ENCODE results near the gene TGFBRAP1.
"Not testable (repeated sequence)": the region's sequence is repeated elsewhere in the genome, so short reads cannot be mapped to it uniquely, and the experiment has no call there.

TGFBRAP1 gene

GRCh38 chr2:105256431-105257047, 73.0 kb downstream of the TGFBRAP1 start:
- Histone ChIP-seq H3K27me3 (ENCODE audit: control insufficient read depth, insufficient read depth, low read length) (no peaks in the 10 kb centered on the region), H3K4me2 (ENCODE audit: low read length) (no peak overlapping the region), H3K4me3 (ENCODE audit: low read depth, low read length) (no peak overlapping the region), H2AFZ (no peak overlapping the region), H3K4me1 (no peaks in the 10 kb centered on the region), H3K9ac (no peak overlapping the region), H3K27ac (no peak overlapping the region), H3K9me3 (ENCODE audit: control insufficient read depth, low read length) (no peaks in the 10 kb centered on the region), H3K79me2 (no peaks in the 10 kb centered on the region), H3K36me3 (ENCODE audit: control insufficient read depth, insufficient read depth, low read length) (no peaks in the 10 kb centered on the region)
- no peak for TF ChIP-seq CTCF (IDR thresholded peaks at IDR 0.05)

- no peak for TF ChIP-seq CTCF (IDR thresholded peaks at IDR 0.05)
- H3K36me3 ChIP-seq (ENCODE audit: control insufficient read depth, insufficient read depth, low read length), result no peaks in the 10 kb centered on the region
- H3K4me3 ChIP-seq (ENCODE audit: low read depth, low read length), result no peak overlapping the region
- no peak overlapping the region for H3K4me2 ChIP-seq (ENCODE audit: low read length)
- H3K9me3 ChIP-seq (ENCODE audit: control insufficient read depth, low read length), result no peaks in the 10 kb centered on the region
- no peaks in the 10 kb centered on the region for H3K4me1 ChIP-seq
- H3K79me2 ChIP-seq, result no peaks in the 10 kb centered on the region
- no peaks in the 10 kb centered on the region for H3K27me3 ChIP-seq (ENCODE audit: control insufficient read depth, insufficient read depth, low read length)
- H3K9ac ChIP-seq, result no peak overlapping the region
- no peak overlapping the region for H3K27ac ChIP-seq
- no peak overlapping the region for H2AFZ ChIP-seq
Observed at GRCh38 chr2:105255979-105256378, 73.6 kb downstream of the TGFBRAP1 start.

GRCh38 chr2:105254531-105255210, 74.9 kb downstream of the TGFBRAP1 start:
- no peak overlapping the region for H3K4me2 ChIP-seq (ENCODE audit: low read length)
- H3K9ac ChIP-seq, result no peak overlapping the region
- no peaks in the 10 kb centered on the region for H3K27me3 ChIP-seq (ENCODE audit: control insufficient read depth, insufficient read depth, low read length)
- no peak overlapping the region for H2AFZ ChIP-seq
- no peak for TF ChIP-seq CTCF (IDR thresholded peaks at IDR 0.05)
- no peaks in the 10 kb centered on the region for H3K79me2 ChIP-seq
- peaks cover 2% of the 10 kb centered on the region for H3K4me1 ChIP-seq
- H3K4me3 ChIP-seq (ENCODE audit: low read depth, low read length), result no peak overlapping the region
- H3K27ac ChIP-seq, result no peak overlapping the region
- H3K36me3 ChIP-seq (ENCODE audit: control insufficient read depth, insufficient read depth, low read length), result no peaks in the 10 kb centered on the region
- H3K9me3 ChIP-seq (ENCODE audit: control insufficient read depth, low read length), result no peaks in the 10 kb centered on the region

- TF ChIP-seq CTCF (IDR thresholded peaks at IDR 0.05), result no peak
- H3K4me2 ChIP-seq (ENCODE audit: low read length), result no peak overlapping the region
- no peak overlapping the region for H3K27ac ChIP-seq
- no peak overlapping the region for H3K4me3 ChIP-seq (ENCODE audit: low read depth, low read length)
- H3K9ac ChIP-seq, result no peak overlapping the region
- no peaks in the 10 kb centered on the region for H3K79me2 ChIP-seq
- no peaks in the 10 kb centered on the region for H3K27me3 ChIP-seq (ENCODE audit: control insufficient read depth, insufficient read depth, low read length)
- H3K36me3 ChIP-seq (ENCODE audit: control insufficient read depth, insufficient read depth, low read length), result no peaks in the 10 kb centered on the region
- no peak overlapping the region for H2AFZ ChIP-seq
- H3K9me3 ChIP-seq (ENCODE audit: control insufficient read depth, low read length), result no peaks in the 10 kb centered on the region
- H3K4me1 ChIP-seq, result peaks cover 6% of the 10 kb centered on the region
Observed at GRCh38 chr2:105252271-105252670, 77.3 kb downstream of the TGFBRAP1 start.

- H3K4me3 ChIP-seq (ENCODE audit: low read depth, low read length), result not testable (repeated sequence)
Observed at GRCh38 chr2:105251016-105251648, 78.4 kb downstream of the TGFBRAP1 start.

More at GRCh38 chr2:105251016-105251648, 78.4 kb downstream of the TGFBRAP1 start:
- H3K27me3 ChIP-seq (ENCODE audit: control insufficient read depth, insufficient read depth, low read length); H3K9ac ChIP-seq; H3K4me2 ChIP-seq (ENCODE audit: low read length); H3K9me3 ChIP-seq (ENCODE audit: control insufficient read depth, low read length); H2AFZ ChIP-seq; H3K27ac ChIP-seq; H3K79me2 ChIP-seq; H3K36me3 ChIP-seq (ENCODE audit: control insufficient read depth, insufficient read depth, low read length); H3K4me1 ChIP-seq: not testable (repeated sequence)

Measured in parathyroid adenoma (tissue), 2 donors.